Left renal cortex interstitium (tissue), 4 donors: ENCODE measurements around the gene RABEP2. TPM values are rescaled to one million over a fixed set of nuclear protein-coding genes. Genes with fewer than 3 reads are reported as not detected.

Source experiments
- DNase-seq, 4 donors: peaks; one replicate each; pipeline ENCODE4 v3.0.0-alpha.2; 2013; ENCODE audit warnings: low read depth in 4 of 4, low spot score in 2 of 4, missing footprints in 1 of 4
- polyA plus RNA-seq, 4 donors: library from polyadenylated mRNA; unstranded; fragments of 120-200 nt; gene quantifications; one replicate each; pipeline ENCODE4 v1.2.1, GENCODE V29; 2013; ENCODE audit not compliant: insufficient read length in 4 of 4

The RABEP2 gene
- polyA plus RNA-seq, 4 donors, result 16.2 to 32.5 (median 28.7) TPM

- DNase-seq, result no peak
Observed at GRCh38 chr16:28863929-28864793, 60.9 kb downstream of the RABEP2 start.

GRCh38 chr16:28859326-28859725 is 65.7 kb downstream of the RABEP2 start:
- DNase-seq, result no peak

GRCh38 chr16:28858421-28858820 is 66.6 kb downstream of the RABEP2 start:
- no peak for DNase-seq

Other genes with a start within 250 kb of the RABEP2 start
- 100 to 1,000 TPM; 417 to 684 (median 546) TPM for gene EIF3C, start 213.8 kb downstream of the RABEP2 start, polyA plus RNA-seq
- 1 to 10 TPM; 1.3 to 3.6 (median 2.3) TPM for gene NPIPB9, start 173.5 kb downstream of the RABEP2 start, polyA plus RNA-seq
- 100 to 1,000 TPM in 2 of 4 donors, 10 to 100 TPM in 2; 66.8 to 171 (median 122) TPM for gene ATXN2L, start 102.2 kb downstream of the RABEP2 start, polyA plus RNA-seq
- gene TUFM, start 78.9 kb downstream of the RABEP2 start, polyA plus RNA-seq, result 100 to 1,000 TPM; 193 to 231 (median 219) TPM
- 10 to 100 TPM; 47.1 to 97.5 (median 75.1) TPM for gene SH2B1, start 61.4 kb downstream of the RABEP2 start, polyA plus RNA-seq
- 1 to 10 TPM; 2.6 to 8.1 (median 4.7) TPM for gene ATP2A1, start 46.8 kb downstream of the RABEP2 start, polyA plus RNA-seq
- gene CD19, start 6.7 kb upstream of the RABEP2 start, polyA plus RNA-seq, result 1 to 10 TPM; 2.9 to 5.8 (median 4.4) TPM
- 10 to 100 TPM; 23.4 to 86.7 (median 46.6) TPM for gene NFATC2IP, start 25.7 kb upstream of the RABEP2 start, polyA plus RNA-seq
- 10 to 100 TPM; 35.9 to 61.4 (median 49.9) TPM for gene SPNS1, start 49.5 kb upstream of the RABEP2 start, polyA plus RNA-seq
- 10 to 100 TPM in 2 of 4 donors, 1 to 10 TPM in 2; 4.1 to 11.1 (median 7.7) TPM for gene LAT, start 59.8 kb upstream of the RABEP2 start, polyA plus RNA-seq